MM.1S (cell line): ENCODE data around the gene MAGI2.

Source experiments
- EZH2 ChIP-seq: fragments of 300-600 bp; sonication (generic); optimal IDR thresholded peaks from 2 replicates; pipeline ENCODE3; 2017; ENCODE audit warnings: low read depth, mild to moderate bottlenecking, antibody characterized with exemption, low read length, mixed read lengths
- EZH2phosphoT487 ChIP-seq: fragments of 300-600 bp; sonication (generic); IDR thresholded peaks from 2 replicates; pipeline ENCODE4 v1.6.1; 2018; ENCODE audit warnings: antibody characterized with exemption, low read length
- TF ChIP-seq, protein P1 (sequence below): fragments of 300-600 bp; sonication (generic); IDR thresholded peaks from 2 replicates; pipeline ENCODE4 v1.5.1; 2016; ENCODE audit warnings: antibody characterized with exemption, low read length, mixed read lengths

DNA sequence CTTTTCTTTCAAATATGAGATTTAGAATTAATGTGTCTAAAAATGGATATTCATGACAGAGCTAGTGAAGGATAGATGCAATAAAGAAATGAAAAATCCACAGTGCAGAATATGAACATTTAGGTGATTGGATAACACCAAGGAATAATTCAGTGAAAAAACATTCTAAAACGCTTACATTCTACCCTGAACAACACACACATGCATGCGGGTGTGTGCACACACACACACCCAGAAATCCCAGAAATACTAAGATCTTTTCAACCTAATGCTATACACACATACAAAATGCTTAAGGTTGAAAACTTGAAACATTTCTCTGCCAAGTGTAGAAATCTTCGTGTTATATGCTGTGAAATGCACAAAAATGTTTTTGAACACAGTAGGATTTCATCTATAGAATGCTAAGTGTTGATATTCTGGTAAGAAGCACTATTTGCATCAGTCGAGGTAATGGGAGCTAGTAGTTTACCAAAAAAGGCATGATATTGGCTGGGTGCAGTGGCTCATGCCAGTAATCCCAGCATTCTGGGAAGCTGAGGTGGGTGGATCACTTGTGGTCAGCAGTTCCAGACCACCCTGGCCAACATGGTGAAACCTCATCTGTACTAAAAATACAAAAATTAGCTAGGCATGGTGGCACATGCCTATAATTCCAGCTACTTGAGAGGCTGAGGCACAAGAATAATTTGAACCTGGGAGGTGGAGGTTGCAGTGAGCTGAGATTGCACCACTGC lies 1054.3 kb downstream of the MAGI2 start:
- TF ChIP-seq, protein P1, sequence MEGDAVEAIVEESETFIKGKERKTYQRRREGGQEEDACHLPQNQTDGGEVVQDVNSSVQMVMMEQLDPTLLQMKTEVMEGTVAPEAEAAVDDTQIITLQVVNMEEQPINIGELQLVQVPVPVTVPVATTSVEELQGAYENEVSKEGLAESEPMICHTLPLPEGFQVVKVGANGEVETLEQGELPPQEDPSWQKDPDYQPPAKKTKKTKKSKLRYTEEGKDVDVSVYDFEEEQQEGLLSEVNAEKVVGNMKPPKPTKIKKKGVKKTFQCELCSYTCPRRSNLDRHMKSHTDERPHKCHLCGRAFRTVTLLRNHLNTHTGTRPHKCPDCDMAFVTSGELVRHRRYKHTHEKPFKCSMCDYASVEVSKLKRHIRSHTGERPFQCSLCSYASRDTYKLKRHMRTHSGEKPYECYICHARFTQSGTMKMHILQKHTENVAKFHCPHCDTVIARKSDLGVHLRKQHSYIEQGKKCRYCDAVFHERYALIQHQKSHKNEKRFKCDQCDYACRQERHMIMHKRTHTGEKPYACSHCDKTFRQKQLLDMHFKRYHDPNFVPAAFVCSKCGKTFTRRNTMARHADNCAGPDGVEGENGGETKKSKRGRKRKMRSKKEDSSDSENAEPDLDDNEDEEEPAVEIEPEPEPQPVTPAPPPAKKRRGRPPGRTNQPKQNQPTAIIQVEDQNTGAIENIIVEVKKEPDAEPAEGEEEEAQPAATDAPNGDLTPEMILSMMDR, result no peak
- TF ChIP-seq EZH2, result no peak
- TF ChIP-seq EZH2phosphoT487, result no peak
